ENCODE measurements around the gene PAH.

Gene PAH

DNA sequence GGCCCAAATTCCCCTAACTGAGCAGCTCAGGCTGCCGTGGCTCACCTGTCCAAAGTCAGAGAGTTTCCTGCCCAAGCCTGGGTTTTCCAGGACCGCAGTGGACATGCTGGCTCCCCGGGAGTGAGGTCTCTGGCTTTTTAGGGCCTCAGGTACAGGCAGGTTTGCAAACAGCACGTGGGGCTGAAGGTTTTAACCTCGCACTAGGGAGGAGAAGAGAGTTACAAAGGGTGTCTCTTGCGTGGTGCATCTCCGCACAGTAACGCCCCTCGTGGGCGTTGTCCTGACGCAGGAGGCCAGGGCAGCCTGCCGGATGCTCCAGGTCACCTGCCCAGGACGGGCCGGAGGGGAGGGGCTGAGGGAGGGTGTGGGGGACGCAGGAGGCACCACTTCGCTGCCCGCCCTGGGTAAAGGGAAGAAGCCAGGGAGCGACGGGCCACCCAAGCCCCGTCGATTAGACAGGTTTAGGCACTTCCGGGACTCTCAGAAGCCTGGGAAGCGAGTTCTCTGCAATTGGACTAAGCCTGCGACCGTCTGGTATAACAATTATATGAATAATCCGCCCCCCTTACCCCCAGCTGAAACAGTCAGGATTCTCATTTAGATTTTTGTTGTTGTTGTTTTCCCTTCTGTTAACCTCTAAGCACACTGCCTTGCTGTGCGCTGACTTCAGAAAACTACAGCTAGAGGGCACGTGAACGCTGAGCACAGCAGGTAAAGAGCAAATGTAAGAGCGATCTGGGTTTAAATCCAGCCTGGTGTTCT, at the start of gene PAH:
TSS of gene PAH (minus strand) at position 219 of the 762 bp plus-strand sequence. CDS start at position 105, 114 bp downstream.
- ChIA-PET POLR2A (no interaction called here), CTCF (no interaction called here)
- DNase-seq (ENCODE audit: extremely low spot score) = peak; percentile 13
- no peak for TF ChIP-seq ZNF384 (IDR thresholded peaks at IDR 0.05)
- TF ChIP-seq BHLHE40 (IDR thresholded peaks at IDR 0.05; ENCODE audit: borderline replicate concordance) = no peak
- no peak for TF ChIP-seq HDGF (IDR thresholded peaks at IDR 0.05; ENCODE audit: borderline replicate concordance)
- TF ChIP-seq L3MBTL2 (conservative IDR thresholded peaks at IDR 0.05) = no peak
- TF ChIP-seq CTBP1 (IDR thresholded peaks at IDR 0.05; ENCODE audit: borderline replicate concordance) = no peak
- TF ChIP-seq TARDBP (IDR thresholded peaks at IDR 0.05) = no peak
- no peak for TF ChIP-seq FOXA1 (IDR thresholded peaks at IDR 0.05)
- no peak for TF ChIP-seq PKNOX1 (IDR thresholded peaks at IDR 0.05)
- TF ChIP-seq FOXK2 (IDR thresholded peaks at IDR 0.05) = no peak
- TF ChIP-seq FOXM1 (IDR thresholded peaks at IDR 0.05; ENCODE audit: borderline replicate concordance) = no peak
- TF ChIP-seq ELF4 (IDR thresholded peaks at IDR 0.05) = no peak
- TF ChIP-seq SUZ12 (IDR thresholded peaks at IDR 0.05) = no peak
- TF ChIP-seq NFRKB (IDR thresholded peaks at IDR 0.05) = no peak
- TF ChIP-seq SP1 (IDR thresholded peaks at IDR 0.05) = no peak
- no peak for TF ChIP-seq ARNT (IDR thresholded peaks at IDR 0.05)
- TF ChIP-seq LEF1 (IDR thresholded peaks at IDR 0.05; ENCODE audit: borderline replicate concordance) = no peak

DNA sequence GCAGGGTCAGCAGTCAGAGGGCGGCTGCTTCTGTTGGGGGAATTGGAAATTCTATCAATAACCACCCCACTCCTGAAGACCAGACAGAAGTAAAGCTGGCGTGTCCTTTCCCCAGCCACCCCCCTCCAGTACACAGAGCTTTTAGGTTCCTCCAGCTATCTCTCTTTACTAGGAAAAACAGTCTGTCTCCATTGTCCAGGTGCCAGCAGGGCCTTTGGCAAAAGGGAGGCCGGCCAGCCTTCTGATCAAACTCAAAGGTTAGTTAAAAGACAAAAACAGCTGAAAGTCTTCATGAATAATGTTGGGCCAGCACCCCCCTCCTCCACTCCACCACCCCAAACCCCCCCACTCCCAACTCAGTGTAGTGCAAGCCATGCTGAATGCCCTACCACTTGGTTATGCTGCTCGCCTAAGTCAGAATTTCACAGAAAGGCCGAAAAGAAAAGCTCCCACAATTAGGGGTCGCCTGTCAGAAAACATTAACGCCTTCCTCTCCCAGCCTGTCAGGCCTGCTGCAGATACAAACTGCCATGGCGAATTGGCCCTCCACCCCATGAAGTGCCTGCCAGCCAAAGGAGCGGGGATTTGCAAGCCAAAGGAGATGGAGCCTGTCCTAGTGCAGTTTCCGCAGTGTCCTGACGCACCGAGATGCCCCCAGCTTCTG, 49.3 kb upstream of the PAH start:
- TF ChIP-seq BHLHE40 (IDR thresholded peaks at IDR 0.05; ENCODE audit: borderline replicate concordance) (no peak), SP1 (IDR thresholded peaks at IDR 0.05) (no peak)
- CTCF ChIA-PET = interaction anchor here (0.7 kb wide), 1 partner anchor 32 kb away, joined by 3 read pairs; no protein-coding TSS in a partner anchor
- DNase-seq (ENCODE audit: extremely low spot score) = no peak
- POLR2A ChIA-PET = no interaction called here

- ChIA-PET CTCF (interaction anchor here (0.7 kb wide), 1 partner anchor 32 kb away, joined by 3 read pairs; no protein-coding TSS in a partner anchor), POLR2A (no interaction called here)
- DNase-seq (ENCODE audit: extremely low spot score) = no peak
- TF ChIP-seq ARNT (IDR thresholded peaks at IDR 0.05) (no peak), PKNOX1 (IDR thresholded peaks at IDR 0.05) (no peak), TARDBP (IDR thresholded peaks at IDR 0.05) (no peak), ZNF384 (IDR thresholded peaks at IDR 0.05) (no peak), HDGF (IDR thresholded peaks at IDR 0.05; ENCODE audit: borderline replicate concordance) (no peak), FOXM1 (IDR thresholded peaks at IDR 0.05; ENCODE audit: borderline replicate concordance) (no peak), FOXK2 (IDR thresholded peaks at IDR 0.05) (no peak), FOXA1 (IDR thresholded peaks at IDR 0.05) (no peak), LEF1 (IDR thresholded peaks at IDR 0.05; ENCODE audit: borderline replicate concordance) (no peak), CTBP1 (IDR thresholded peaks at IDR 0.05; ENCODE audit: borderline replicate concordance) (no peak), ELF4 (IDR thresholded peaks at IDR 0.05) (no peak), SUZ12 (IDR thresholded peaks at IDR 0.05) (no peak), BHLHE40 (IDR thresholded peaks at IDR 0.05; ENCODE audit: borderline replicate concordance) (no peak), NFRKB (IDR thresholded peaks at IDR 0.05) (no peak), SP1 (IDR thresholded peaks at IDR 0.05) (no peak), L3MBTL2 (conservative IDR thresholded peaks at IDR 0.05) (no peak)
Measured at GRCh38 chr12:102965281-102966155, 48.5 kb upstream of the PAH start.

- TF ChIP-seq SUZ12 (IDR thresholded peaks at IDR 0.05) = no peak
- peak; percentile 24; the same call in 1 of the 2 replicates for TF ChIP-seq PKNOX1 (IDR thresholded peaks at IDR 0.05)
- DNase-seq (ENCODE audit: extremely low spot score) = no peak
- POLR2A ChIA-PET = no interaction called here
- CTCF ChIA-PET = no interaction called here
Measured at GRCh38 chr12:102964872-102965271, 47.8 kb upstream of the PAH start.

GRCh38 chr12:102963796-102964195, 46.8 kb upstream of the PAH start:
- DNase-seq (ENCODE audit: extremely low spot score) = no peak
- POLR2A ChIA-PET = no interaction called here
- CTCF ChIA-PET = no interaction called here
- TF ChIP-seq SUZ12 (IDR thresholded peaks at IDR 0.05) = no peak
- TF ChIP-seq CTBP1 (IDR thresholded peaks at IDR 0.05; ENCODE audit: borderline replicate concordance) = no peak
- no peak for TF ChIP-seq FOXA1 (IDR thresholded peaks at IDR 0.05)
- no peak for TF ChIP-seq ELF4 (IDR thresholded peaks at IDR 0.05)
- no peak for TF ChIP-seq ARNT (IDR thresholded peaks at IDR 0.05)
- no peak for TF ChIP-seq BHLHE40 (IDR thresholded peaks at IDR 0.05; ENCODE audit: borderline replicate concordance)
- TF ChIP-seq HDGF (IDR thresholded peaks at IDR 0.05; ENCODE audit: borderline replicate concordance) = no peak
- TF ChIP-seq TARDBP (IDR thresholded peaks at IDR 0.05) = no peak

- ChIA-PET POLR2A (no interaction called here), CTCF (no interaction called here)
- TF ChIP-seq ELF4 (IDR thresholded peaks at IDR 0.05) (no peak), CTBP1 (IDR thresholded peaks at IDR 0.05; ENCODE audit: borderline replicate concordance) (no peak), TARDBP (IDR thresholded peaks at IDR 0.05) (no peak), L3MBTL2 (conservative IDR thresholded peaks at IDR 0.05) (no peak), ZNF384 (IDR thresholded peaks at IDR 0.05) (no peak), ARNT (IDR thresholded peaks at IDR 0.05) (no peak), PKNOX1 (IDR thresholded peaks at IDR 0.05) (no peak), LEF1 (IDR thresholded peaks at IDR 0.05; ENCODE audit: borderline replicate concordance) (no peak), FOXK2 (IDR thresholded peaks at IDR 0.05) (no peak), HDGF (IDR thresholded peaks at IDR 0.05; ENCODE audit: borderline replicate concordance) (no peak), BHLHE40 (IDR thresholded peaks at IDR 0.05; ENCODE audit: borderline replicate concordance) (no peak)
- DNase-seq (ENCODE audit: extremely low spot score) = no peak
Measured at GRCh38 chr12:102962986-102963385, 45.9 kb upstream of the PAH start.

Measured in HEK293T (cell line).